Left cardiac atrium (tissue), 4 donors: ENCODE measurements around the gene LLGL2. TPM values are rescaled to one million over a fixed set of nuclear protein-coding genes. Genes with fewer than 3 reads are reported as not detected.

ENCODE experiments used
- ATAC-seq, 2 donors: fragments of 200-7000 bp; cut with Tn5 transposase; one replicate each; pipeline ENCODE4 v1.9.1; 2020; ENCODE audit warnings: mild to moderate bottlenecking in 2 of 2, moderate library complexity in 2 of 2
- DNase-seq: peaks from one replicate; pipeline ENCODE4 v3.0.0-alpha.2; 2020
- intact Hi-C, 2 donors: fragments of 100-400 bp; cut with DNase I; formaldehyde crosslinking; loops; one replicate each; pipeline versions ENCODE4 v1.14.1 to v1.15.1; 2022 to 2023
- microRNA-seq, 2 donors: library from miRNA; unstranded; fragments of <30 nt; microRNA quantifications; one replicate each; pipeline ENCODE4 v1.2.0, GENCODE V29; 2020
- total RNA-seq, 2 donors: library from RNA; stranded (reverse); fragmentation: NEBNext Ultra II Directional; extraction: Animal tissue kit (Norgen Biotek cat#: 25700); gene quantifications; one replicate each; pipeline ENCODE4 v1.2.1, GENCODE V29; 2021
- donor health status: DM: no; HTN: yes; CAD: no.
- donor health status: DM: no; HTN: yes; CAD: no; lungs with severe emphysema.
- donor health status: DM: yes; HTN: yes; CAD: no.
- donor health status: Dilated cardiomyopathy.

The LLGL2 gene
- total RNA-seq, 2 donors from 2014 or later, result 6.8 to 8.7 TPM

DNA sequence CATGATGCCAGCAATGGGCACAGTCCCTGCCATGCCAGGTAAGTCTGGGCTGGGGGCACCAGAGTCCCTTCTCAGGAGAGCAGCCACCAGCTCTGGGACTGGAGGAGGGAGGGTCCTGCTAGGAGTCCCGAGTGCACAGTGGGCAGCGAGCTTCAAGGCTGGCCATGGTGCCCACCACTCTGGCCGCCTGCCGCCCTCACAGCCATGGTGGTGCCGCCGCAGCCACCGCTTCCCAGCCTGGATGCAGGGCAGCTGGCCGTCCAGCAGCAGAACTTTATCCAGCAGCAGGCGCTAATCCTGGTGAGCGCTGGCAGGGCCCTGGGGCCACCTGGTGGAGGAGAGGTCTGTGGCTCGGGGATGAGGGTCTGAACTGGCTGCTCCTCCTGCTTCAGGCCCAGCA is 89.8 kb downstream of the LLGL2 start:
- no peak for ATAC-seq
- intact Hi-C loops, result no loop called here
- DNase-seq, result no peak

DNA sequence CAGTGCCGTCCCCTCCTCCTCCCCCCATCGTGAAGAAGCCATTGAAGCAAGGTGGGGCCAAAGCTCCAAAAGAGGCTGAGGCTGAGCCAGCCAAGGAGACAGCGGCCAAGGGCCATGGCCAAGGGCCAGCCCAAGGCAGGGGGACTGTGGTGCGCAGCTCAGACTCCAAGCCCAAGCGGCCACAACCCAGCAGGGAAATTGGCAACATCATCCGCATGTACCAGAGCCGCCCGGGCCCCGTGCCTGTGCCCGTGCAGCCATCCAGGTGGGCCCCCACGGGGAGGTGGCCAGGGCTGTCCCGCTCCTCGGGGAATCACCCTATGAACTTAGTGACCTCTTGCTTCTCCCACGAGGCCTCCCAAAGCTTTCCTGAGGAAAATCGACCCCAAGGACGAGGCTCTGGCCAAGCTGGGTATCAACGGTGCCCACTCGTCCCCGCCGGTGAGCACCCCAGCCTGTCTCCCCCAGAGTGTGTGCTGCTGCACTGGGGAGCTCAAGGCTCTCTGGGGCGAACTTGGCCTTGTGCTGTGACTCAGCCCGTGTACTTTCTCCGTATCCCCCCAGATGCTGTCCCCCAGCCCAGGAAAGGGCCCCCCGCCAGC is 91.1 kb downstream of the LLGL2 start:
- intact Hi-C loops, result no loop called here
- DNase-seq, result no peak
- ATAC-seq, result no peak

DNA sequence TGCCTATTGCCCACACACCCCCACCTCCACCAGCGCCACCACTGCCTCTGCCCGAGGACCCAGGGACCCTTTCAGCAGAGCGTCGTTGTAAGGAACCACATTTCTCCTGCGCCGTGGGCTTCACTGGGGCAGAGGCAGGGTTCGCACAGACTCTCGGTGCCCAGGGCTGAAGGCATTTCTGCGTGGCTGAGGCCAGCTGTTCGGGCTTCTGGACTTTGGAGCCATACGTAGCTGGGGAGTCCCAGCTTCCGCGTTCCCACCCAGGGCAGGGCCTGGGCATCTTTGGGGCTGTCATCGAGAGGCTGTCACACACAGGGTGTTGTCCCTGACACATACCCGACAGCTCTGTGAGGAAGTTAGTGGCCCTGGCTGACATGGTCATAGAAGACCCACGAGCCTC is 91.7 kb downstream of the LLGL2 start:
- intact Hi-C loops, result no loop called here
- ATAC-seq (no peak), DNase-seq (no peak)

DNA sequence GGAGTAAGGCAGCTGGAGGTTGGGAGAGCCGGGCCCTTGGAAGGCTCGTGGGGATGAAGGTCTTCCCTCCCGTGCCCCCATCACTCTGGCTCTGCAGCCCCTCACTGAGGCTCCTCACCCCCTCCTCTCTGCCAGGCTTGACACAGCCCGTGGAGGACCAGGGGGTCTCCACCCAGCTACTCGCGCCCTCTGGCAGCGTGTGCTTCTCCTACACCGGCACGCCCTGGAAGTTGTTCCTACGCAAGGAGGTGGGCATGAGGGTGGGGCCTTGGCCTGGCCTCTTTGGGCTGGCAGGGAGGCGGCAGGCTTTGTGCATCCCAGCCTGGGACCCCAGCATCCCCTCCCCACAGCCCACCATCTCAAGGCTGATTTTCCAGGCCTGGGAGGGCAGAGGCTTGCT is 92.2 kb downstream of the LLGL2 start:
- ATAC-seq, result no peak
- intact Hi-C loops, result no loop called here
- no peak for DNase-seq

DNA sequence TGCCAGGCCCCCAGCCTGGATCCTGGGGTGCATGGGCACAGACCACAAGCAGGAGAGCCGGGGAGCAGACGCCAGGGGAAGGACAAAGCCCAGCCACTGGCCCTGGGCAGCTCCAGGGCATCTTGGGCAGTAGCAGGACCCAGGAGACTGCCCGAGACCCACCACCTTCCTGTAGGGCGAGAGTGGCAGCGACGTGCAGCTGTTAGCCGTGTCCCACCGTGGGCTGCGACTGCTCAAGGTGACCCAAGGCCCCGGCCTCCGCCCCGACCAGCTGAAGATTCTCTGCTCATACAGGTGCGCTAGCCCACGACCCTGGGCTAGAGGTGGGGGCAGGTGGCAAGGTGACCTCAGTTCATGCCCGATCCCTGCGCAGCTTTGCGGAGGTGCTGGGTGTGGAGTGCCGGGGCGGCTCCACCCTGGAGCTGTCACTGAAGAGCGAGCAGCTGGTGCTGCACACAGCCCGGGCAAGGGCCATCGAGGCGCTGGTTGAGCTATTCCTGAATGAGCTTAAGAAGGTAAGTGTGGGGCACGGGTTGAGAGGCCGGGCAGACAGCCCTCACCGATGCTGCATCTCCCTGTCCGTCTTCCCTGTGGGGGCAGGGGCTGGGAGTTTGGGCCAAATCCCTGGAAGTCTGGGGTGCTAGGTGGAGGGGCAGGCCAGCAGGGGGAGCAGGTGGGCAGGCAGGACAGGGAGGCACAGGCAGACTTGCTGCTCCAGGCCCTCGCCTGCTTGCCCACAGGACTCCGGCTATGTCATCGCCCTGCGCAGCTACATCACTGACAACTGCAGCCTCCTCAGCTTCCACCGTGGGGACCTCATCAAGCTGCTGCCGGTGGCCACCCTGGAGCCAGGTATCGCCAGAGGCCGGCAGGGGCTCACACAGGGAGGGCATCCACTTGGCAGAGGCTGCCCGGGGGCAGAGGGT is 94.3 kb downstream of the LLGL2 start:
- ATAC-seq, result no peak
- intact Hi-C loops, result no loop called here

DNA sequence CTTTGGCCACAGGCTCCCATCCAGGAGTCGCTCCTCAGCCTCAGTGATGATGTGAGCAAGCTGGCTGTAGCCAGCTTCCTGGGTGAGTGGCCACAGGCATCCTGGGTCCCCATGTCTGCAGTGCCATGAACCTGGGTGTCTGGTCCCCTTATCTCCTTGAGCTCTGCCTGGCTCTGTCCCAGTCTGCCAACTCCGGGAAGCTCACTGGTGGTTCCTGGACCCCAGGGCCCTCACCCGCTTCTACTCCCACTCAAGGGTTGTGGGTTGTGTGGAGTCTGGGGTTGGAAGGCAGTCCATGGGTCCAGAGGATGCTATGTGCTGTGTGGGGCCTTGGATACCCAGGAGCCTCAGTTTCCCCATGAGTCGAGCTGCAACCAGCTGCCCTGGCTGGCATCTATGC is 96.0 kb downstream of the LLGL2 start:
- DNase-seq (no peak), ATAC-seq (no peak)
- intact Hi-C loops, result no loop called here

More for the DNA sequence above, 94.3 kb downstream of the LLGL2 start:
- DNase-seq, result no peak

DNA sequence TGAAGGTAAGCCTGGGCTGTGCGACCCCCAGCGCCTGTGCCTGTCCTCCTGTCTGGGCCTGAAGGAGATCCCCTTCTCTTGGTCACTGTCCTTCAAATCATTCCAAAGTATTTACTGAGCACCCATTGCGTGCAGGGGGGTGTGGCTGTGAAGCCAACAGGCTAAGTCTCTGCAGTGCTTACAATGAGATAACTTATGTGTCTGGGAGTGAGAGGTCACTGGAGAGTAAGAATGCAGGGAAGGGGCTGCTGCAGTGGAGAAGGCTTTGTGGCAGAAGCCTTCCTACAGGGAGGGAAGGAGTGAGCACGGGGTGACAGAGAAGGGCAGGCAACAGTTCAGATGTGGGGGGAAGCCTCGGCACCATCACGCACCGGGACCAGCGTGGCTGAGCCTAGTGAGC is 96.6 kb downstream of the LLGL2 start:
- DNase-seq (no peak), ATAC-seq (no peak)
- intact Hi-C loops, result no loop called here

DNA sequence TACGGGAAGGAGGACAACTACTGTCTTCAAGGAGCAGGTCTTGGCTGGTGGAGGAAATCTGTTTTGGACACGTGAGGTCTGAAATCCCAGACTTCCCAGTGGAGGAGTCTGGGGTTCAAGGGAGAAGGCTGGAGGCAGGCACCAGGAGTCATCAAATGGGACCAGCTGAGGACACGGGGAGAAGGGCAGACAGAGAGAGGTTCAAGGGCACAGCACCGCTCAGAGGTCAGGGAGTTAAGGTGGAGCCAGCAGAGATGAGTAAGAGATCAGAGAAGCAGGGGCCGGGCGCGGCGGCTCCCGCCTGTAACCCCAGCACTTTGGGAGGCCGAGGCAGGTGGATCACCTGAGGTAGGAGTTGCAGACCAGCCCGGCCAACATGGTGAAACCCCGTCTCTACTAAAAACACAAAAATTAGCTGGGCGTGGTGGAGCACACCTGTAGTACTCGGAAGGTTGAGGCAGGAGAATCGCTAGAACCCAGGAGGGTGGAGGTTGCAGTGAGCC is 97.3 kb downstream of the LLGL2 start:
- DNase-seq (no peak), ATAC-seq (no peak)
- intact Hi-C loops, result no loop called here

DNA sequence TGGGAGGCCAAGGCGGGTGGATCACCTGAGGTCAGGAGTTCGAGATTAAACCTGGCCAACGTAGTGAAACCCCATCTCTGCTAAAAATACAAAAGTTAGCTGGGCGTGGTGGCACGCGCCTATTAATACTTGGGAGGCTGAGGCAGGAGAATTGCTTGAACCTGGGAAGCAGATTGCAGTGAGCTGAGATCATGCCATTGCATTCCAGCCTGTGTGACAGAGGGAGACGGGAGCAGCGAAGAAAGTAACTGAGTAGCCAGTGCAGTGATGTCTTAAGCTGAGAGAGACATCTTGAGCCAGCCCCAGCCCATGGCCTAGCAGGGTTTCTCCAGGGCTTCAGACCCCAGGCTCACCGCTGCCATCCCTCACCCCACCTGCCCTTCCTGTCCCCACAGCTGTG is 97.9 kb downstream of the LLGL2 start:
- ATAC-seq (no peak), DNase-seq (no peak)
- intact Hi-C loops, result no loop called here

DNA sequence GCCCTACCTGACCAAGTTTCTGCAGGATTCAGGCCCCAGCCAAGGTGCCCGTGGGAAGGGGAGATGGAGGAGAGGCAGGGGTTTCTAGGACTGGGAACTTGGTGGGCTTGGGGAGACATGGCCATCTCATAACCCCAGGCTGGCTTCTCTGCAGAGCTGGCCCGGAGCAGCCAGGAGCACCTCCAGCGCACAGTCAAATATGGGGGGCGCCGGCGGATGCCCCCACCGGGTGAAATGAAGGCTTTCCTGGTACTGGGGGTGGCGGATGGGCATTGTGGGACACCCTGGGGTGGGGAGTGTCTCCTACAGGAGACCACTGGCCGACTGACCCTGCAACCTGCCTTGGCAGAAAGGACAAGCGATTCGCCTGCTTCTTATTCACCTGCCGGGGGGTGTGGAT is 98.5 kb downstream of the LLGL2 start:
- ATAC-seq (no peak), DNase-seq (no peak)
- intact Hi-C loops, result no loop called here

Small RNA genes lying within 50 kb of the gene (microRNA-seq; reads per million reads assigned to microRNA genes)
- 0 reads per million in 2 donors for gene MIR6785

Other genes with a start within 250 kb of the LLGL2 start
- 10 to 100 TPM; 15.2 to 21.0 TPM for gene SLC25A19, start 236.3 kb upstream of the LLGL2 start, total RNA-seq
- 100 to 1,000 TPM in 1 of 2 donors, 10 to 100 TPM in 1; 90.3 to 110 TPM for gene GRB2, start 120.0 kb upstream of the LLGL2 start, total RNA-seq
- gene TMEM94, start 69.1 kb upstream of the LLGL2 start, total RNA-seq, result 10 to 100 TPM; 46.0 to 47.2 TPM
- gene CASKIN2, start 10.2 kb upstream of the LLGL2 start, total RNA-seq, result 10 to 100 TPM; 37.7 to 60.2 TPM
- 1 to 10 TPM; 9.0 to 9.5 TPM for gene TSEN54, start 9.2 kb upstream of the LLGL2 start, total RNA-seq
- 10 to 100 TPM; 61.5 to 88.4 TPM for gene MYO15B, start 62.1 kb downstream of the LLGL2 start, total RNA-seq
- 10 to 100 TPM in 1 of 2 donors, 1 to 10 TPM in 1; 8.6 to 11.4 TPM for gene SMIM5, start 107.7 kb downstream of the LLGL2 start, total RNA-seq
- 10 to 100 TPM; 11.3 to 15.5 TPM for gene RECQL5, start 141.5 kb downstream of the LLGL2 start, total RNA-seq
- 10 to 100 TPM; 47.2 to 59.6 TPM for gene SAP30BP, start 141.6 kb downstream of the LLGL2 start, total RNA-seq
- 10 to 100 TPM; 18.9 to 26.9 TPM for gene ITGB4, start 195.8 kb downstream of the LLGL2 start, total RNA-seq
- gene GALK1, start 239.5 kb downstream of the LLGL2 start, total RNA-seq, result 10 to 100 TPM; 22.0 to 22.9 TPM